GM12873 (cell line): ENCODE measurements around the gene SLC15A3.

ENCODE experiments used
- TF ChIP-seq, protein P1 (sequence below): IDR thresholded peaks from 2 replicates; pipeline ENCODE4 v1.5.1; 2012; ENCODE audit warnings: low read depth, mild to moderate bottlenecking, moderate library complexity, low read length, control low read depth; ENCODE audit not compliant: insufficient read depth; ENCODE audit errors: missing control alignments

SLC15A3 gene

DNA sequence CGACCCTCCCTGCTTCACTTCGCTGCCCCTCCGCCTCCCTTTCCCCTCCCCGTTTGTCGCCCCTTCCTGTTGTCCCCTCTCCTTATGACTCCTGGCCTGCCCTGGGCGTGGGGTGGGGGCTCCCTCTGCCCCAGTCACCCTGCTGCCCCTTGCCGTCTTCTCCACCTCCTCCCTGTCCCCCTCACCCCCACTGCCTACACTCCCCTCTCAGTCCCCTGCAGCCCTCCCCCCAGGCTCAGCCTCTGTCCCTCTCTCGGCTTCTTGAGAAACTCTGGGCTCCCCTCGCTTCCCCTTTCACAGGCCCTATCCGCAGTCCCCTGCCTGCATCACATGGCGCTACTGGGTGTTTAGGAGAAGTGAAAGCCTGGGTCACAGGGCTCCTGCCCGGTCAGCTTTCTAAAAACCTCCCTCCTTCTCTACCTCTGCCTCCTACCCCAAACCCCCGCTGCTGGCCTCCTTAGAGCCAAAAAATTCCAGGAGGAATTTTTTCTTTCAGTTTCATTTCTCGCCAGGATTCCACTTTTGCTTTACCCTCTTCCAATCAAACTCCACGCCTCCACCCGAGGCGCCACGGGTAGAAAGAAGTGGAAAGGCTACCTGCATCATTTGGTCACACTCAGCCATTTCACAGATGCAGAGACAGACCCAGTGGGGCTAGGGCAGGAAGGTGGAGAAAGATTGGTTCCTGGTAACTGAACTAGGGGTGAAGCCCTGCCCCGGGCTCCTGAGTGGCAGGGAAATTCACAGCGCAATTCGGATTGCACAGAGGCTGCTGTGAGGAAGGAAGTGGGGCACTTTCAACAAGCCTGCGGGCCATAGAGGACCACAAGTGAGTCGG lies at the start of gene SLC15A3:
SLC15A3 (minus strand) TSS at position 273 of the 838 bp plus-strand sequence. CDS start 625 bp downstream, outside the sequence.
- TF ChIP-seq, protein P1, sequence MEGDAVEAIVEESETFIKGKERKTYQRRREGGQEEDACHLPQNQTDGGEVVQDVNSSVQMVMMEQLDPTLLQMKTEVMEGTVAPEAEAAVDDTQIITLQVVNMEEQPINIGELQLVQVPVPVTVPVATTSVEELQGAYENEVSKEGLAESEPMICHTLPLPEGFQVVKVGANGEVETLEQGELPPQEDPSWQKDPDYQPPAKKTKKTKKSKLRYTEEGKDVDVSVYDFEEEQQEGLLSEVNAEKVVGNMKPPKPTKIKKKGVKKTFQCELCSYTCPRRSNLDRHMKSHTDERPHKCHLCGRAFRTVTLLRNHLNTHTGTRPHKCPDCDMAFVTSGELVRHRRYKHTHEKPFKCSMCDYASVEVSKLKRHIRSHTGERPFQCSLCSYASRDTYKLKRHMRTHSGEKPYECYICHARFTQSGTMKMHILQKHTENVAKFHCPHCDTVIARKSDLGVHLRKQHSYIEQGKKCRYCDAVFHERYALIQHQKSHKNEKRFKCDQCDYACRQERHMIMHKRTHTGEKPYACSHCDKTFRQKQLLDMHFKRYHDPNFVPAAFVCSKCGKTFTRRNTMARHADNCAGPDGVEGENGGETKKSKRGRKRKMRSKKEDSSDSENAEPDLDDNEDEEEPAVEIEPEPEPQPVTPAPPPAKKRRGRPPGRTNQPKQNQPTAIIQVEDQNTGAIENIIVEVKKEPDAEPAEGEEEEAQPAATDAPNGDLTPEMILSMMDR = no peak

DNA sequence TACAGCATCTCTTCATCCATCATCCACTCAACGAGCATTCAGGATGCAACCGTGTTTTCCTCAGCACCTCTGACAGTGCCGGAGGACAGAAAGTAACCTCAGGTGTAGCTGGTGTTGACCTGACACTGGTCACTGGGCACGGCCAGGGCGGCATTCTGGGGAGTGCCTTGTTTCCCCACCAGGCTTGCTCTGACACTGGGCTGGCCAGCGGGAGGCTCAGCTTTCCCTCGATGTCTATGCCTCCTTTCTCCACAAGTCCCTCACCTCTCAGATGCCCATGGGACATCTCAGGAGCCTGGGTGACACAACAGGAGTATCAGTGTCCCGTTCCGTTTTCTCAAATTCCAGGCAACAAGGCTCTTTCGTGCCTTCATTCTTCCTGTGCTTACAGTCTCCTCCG lies 48.5 kb upstream of the SLC15A3 start:
- TF ChIP-seq, protein P1 = no peak

DNA sequence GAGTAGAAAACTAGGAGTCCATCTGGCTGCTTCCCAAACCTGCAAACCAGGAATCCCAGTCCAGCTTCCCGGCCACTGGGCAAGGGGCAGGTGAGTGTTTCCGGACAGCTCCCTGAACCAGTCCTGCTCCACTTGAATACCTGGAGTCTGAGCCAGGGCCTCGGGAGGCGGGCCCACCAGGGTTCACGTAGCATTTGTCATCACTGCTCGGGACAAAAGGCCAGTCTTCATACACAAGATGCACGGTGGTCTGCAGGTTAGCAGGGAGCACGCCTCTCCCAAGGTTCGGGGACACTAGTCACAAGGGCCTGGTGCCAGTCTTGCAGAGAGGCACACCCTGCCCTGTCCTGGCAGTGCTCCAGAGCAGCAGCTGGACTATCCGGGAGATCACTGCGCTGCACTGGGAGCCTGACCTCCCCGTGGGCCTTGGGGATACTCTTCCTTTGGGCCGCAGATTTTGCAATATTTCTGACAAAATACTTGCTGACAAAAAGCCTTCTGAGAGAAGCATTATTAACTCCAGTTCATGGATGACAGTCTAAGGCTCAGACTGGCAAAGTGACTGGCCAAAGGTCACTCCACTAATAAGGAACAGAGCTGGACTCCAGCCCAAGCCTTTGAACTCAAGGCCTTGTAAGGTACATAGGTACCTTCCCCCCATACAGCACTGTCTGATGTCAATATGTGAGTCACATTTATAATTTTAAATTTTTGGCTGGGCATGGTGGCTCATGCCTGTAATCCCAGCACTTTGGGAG lies 44.6 kb upstream of the SLC15A3 start:
- TF ChIP-seq, protein P1 = no peak

DNA sequence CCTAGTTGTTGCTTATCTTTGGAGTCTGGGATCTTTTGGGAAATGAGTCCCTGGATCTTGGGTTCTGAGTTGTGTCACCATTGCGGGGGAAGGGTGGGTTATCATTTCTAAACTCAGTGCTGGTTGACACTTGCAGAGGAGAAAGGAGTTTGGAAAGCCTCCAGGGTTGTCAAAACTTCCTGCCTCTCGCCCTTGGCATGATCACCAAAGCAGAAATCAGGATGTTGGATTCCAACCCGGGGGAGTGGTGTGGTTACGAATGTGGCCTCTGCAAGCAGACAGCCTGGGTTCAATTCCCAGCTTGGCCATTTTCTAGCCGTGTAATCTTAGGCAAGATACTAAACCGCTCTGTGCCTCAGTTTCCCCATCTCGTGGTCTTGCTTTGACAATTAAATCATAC lies 43.8 kb upstream of the SLC15A3 start:
- TF ChIP-seq, protein P1 = no peak

DNA sequence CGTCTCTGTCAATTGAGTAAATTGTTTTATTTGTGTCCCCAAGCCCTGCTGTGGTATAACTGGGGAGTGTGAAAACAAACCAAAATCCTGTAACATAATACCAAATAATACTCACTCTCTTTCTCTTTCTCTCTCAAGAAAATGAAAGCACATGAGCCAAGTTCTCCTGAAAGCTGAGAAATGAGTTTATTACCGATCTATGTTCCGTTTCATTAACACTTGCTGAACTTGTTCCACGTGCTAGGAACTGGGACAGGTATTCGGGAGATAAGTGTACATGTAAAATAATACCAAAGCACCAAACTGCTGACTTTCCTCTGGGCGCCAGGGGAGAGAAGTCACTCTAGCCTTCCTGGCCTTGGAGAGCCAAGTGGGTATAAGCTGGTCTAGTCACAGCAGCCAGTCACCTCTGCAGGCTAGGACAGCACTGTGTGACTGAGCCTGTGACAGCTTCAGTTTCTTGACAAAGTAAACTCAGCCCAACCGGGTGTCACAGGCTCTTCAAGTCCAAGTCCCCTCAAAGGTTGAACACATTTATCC lies 42.6 kb upstream of the SLC15A3 start:
- TF ChIP-seq, protein P1 = no peak

DNA sequence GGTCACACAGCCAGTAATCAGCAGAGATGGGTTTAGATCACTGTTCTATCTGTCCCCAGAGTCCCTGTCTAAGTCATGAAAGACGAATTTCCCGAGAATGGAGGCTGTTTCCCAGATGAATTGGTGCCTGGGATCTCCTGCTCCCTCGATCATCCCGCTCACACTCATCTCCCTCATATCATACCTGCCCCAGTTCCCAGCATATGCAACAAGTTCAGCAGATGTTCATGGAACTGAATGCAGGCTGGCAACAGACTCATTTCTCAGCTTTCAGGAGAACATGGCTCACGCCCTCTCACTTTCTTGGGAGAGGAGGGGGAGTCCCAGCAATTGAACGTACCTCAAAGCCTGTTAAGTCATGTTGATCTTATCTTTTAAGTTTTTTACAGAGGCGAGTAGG lies 41.6 kb upstream of the SLC15A3 start:
- TF ChIP-seq, protein P1 = no peak

DNA sequence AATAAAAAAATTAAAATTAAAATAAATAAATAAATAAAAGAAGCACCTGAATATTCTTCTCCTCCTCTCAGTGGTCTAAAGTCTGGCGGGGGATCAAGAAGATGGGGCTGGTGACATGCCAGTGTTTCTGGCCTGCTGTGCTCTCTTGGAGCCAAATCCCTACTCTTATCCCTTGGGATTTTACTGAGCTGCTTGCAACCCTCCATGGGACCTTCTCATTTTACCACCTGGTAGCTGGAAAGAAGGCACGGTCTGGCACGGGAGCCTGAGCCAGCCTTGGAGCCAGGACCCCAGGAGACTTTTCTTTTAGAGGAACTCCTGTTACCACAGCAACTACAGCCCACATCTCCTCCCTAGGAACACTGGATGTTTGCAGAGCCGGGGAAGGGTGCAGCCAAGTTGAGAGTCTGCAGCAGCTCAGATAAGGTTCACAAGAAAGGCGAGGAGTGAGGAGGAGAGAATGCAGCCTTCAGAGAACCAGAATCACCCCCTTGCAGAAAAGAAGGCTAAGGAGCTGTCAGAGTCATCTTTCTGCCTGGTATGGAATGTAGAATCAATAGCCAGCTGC lies 41.0 kb upstream of the SLC15A3 start:
- TF ChIP-seq, protein P1 = no peak
